ENCODE results near the gene MRPL36. TPM values are rescaled to one million over a fixed set of nuclear protein-coding genes. Genes with fewer than 3 reads are reported as not detected.

MRPL36 gene
- total and polyA plus RNA-seq, 2 of the 4 experiments (the other 2 are of a cell fraction) = 85.9 to 103 TPM

GRCh38 chr5:1789834-1790471, 9.7 kb downstream of the MRPL36 start:
- peak overlapping the region; percentile 87 for H3K56ac ChIP-seq (ENCODE audit: extremely low read depth, insufficient read depth, low read length)
- peak overlapping the region; percentile 29 for H3K9ac ChIP-seq (ENCODE audit: low read depth, low read length)
- H3K9me1 ChIP-seq (ENCODE audit: insufficient read depth, low read length) = peaks cover 5% of the 10 kb centered on the region
- H3K18ac ChIP-seq (ENCODE audit: low read depth, low read length) = peak overlapping the region; percentile 54
- no CpG with 5 or more reads among the region's 10 CpGs for WGBS, 2 experiments (ENCODE audit: extremely low coverage in 2 of 2, insufficient read length in 1 of 2)
- H2BK15ac ChIP-seq (ENCODE audit: low read depth, low read length) = no peak overlapping the region
- H4K91ac ChIP-seq (ENCODE audit: insufficient read depth, low read depth, low read length) = peak overlapping the region; percentile 82
- H2BK120ac ChIP-seq (ENCODE audit: low read depth, low read length) = peak overlapping the region; percentile 81
- H3K4me3 ChIP-seq (ENCODE audit: insufficient read depth, low read depth, low read length) = peak overlapping the region; percentile 23; the same call in 1 of the 2 replicates
- H2AFZ ChIP-seq (replicated peaks; ENCODE audit: low read length, poor library complexity) = peak overlapping the region; percentile 76
- ATAC-seq (ENCODE audit: low read depth) (peak; percentile 62), DNase-seq (peak; percentile 96)
- in situ Hi-C loops (cut with MboI; ENCODE audit: low sequenced_read_pairs) (loop anchor here (25.0 kb wide), 1 partner anchor 828 kb away; no protein-coding TSS in a partner anchor), intact Hi-C loops (cut with micrococcal nuclease) (no loop called here), dilution Hi-C loops (cut with HindIII; ENCODE audit: low sequenced_read_pairs, unreplicated experiment) (no loop called here)
- peak overlapping the region; percentile 46; the same call in 1 of the 2 replicates for H4K5ac ChIP-seq (ENCODE audit: low read depth, low read length)
- no TSS peak for BruUV-seq (replicated peaks)
- peak overlapping the region; percentile 80 for H2AK9ac ChIP-seq (replicated peaks; ENCODE audit: low read depth, low read length, poor library complexity)
- H4K8ac ChIP-seq (ENCODE audit: low read depth in 2 of 2, low read length in 2 of 2) = peak overlapping the region; percentile 9 to 77; a peak in 3 of 4 replicates
- H3K4me1 ChIP-seq (ENCODE audit: control insufficient read depth, insufficient read depth, low read length) = peaks cover 22% of the 10 kb centered on the region
- peaks cover 0 to 25% of the 10 kb centered on the region in 2 experiments; a peak in 3 of 4 replicates for H3K79me1 ChIP-seq (ENCODE audit: low read depth in 1 of 2, low read length in 2 of 2)
- ChIA-PET CTCF (interaction anchor here (0.8 to 1.3 kb wide), 2 partner anchors 19 to 32 kb away, joined by 3 to 4 read pairs; no protein-coding TSS in a partner anchor), POLR2A (ENCODE audit: unreplicated experiment) (no interaction called here)
- H4K20me1 ChIP-seq (ENCODE audit: insufficient read depth, low read length) = no peaks in the 10 kb centered on the region
- no peaks in the 10 kb centered on the region for H3K27me3 ChIP-seq (ENCODE audit: control insufficient read depth, insufficient read depth, low read length)
- H3K14ac ChIP-seq (replicated peaks; ENCODE audit: low read depth, low read length) = peak overlapping the region; percentile 61; the same call in 1 of the 2 replicates
- peak overlapping the region; percentile 90 for H2BK20ac ChIP-seq (ENCODE audit: low read depth, low read length)
- peak overlapping the region; percentile 85 for H3K23ac ChIP-seq (ENCODE audit: low read depth, low read length)
- peak overlapping the region; percentile 23; the same call in 1 of the 2 replicates for H2AK5ac ChIP-seq (ENCODE audit: low read depth, low read length)
- peak overlapping the region; percentile 85 for H3K27ac ChIP-seq (ENCODE audit: insufficient read depth, low read length)
- TF ChIP-seq MAZ (IDR thresholded peaks at IDR 0.05; ENCODE audit: borderline replicate concordance, low read depth, low read length) = no peak
- no peak for TF ChIP-seq ELK1 (IDR thresholded peaks at IDR 0.05; ENCODE audit: borderline replicate concordance, low read depth, low read length)
- TF ChIP-seq POLR2A (IDR thresholded peaks at IDR 0.05; ENCODE audit: low read depth, low read length) = peak; percentile 29; the same call in 1 of the 2 replicates
- TF ChIP-seq RCOR1 (IDR thresholded peaks at IDR 0.05; ENCODE audit: insufficient replicate concordance, low read length) = no peak
- no peak for TF ChIP-seq SMC3 (IDR thresholded peaks at IDR 0.05; ENCODE audit: low read depth, low read length)
- peak; percentile 50 for TF ChIP-seq BHLHE40 (IDR thresholded peaks at IDR 0.05; ENCODE audit: low read depth, low read length)
- TF ChIP-seq FOS (IDR thresholded peaks at IDR 0.05; ENCODE audit: low read depth, low read length) = peak; percentile 58; the same call in 1 of the 2 replicates
- 0 out of 2 replicates have a peak, but pooled peaks have one; percentile 4 for TF ChIP-seq CEBPB (IDR thresholded peaks at IDR 0.05; ENCODE audit: low read depth, low read length)
- no peaks in the 10 kb centered on the region for H3K9me3 ChIP-seq (ENCODE audit: control insufficient read depth, insufficient read depth, low read length)
- H3K4me2 ChIP-seq (ENCODE audit: low read depth, low read length) = peak overlapping the region; percentile 74
- H3K36me3 ChIP-seq (ENCODE audit: control insufficient read depth, insufficient read depth, low read length) = no peaks in the 10 kb centered on the region
- peak overlapping the region; percentile 91 for H2BK5ac ChIP-seq (ENCODE audit: low read depth, low read length, poor library complexity, severe bottlenecking)
- H3K4ac ChIP-seq (ENCODE audit: low read depth, low read length) = peak overlapping the region; percentile 90

All from IMR-90 (cell line).